Panc1 (cell line): Measurements from ENCODE around the gene DLG2. TPM values are rescaled to one million over a fixed set of nuclear protein-coding genes. Genes with fewer than 3 reads are reported as not detected.

ENCODE experiments used
- ATAC-seq: fragments of 200-7000 bp; cut with Tn5 transposase; 2 replicates; pipeline ENCODE4 v1.9.1; 2020; ENCODE audit warnings: mild to moderate bottlenecking, moderate library complexity
- BruUV-seq: library from RNA; stranded (reverse); fragments of 400-500 nt; replicated peaks from 2 replicates; lab custom pipeline; 2021; lab: Mats Ljungman, UMichigan
- CTCF ChIA-PET: fragments of 300-600 bp; sonication (Branson Sonifier 250); formaldehyde crosslinking; loops from one replicate; lab custom pipeline; 2022; ENCODE audit warnings: antibody characterized with exemption; lab: Charles Lee
- POLR2A ChIA-PET: fragments of 300-600 bp; sonication (Branson Sonifier 250); formaldehyde crosslinking; loops from one replicate; lab custom pipeline; 2022; ENCODE audit warnings: antibody characterized with exemption; lab: Charles Lee
- DNase-seq: peaks from one replicate; pipeline ENCODE4 v3.0.0-alpha.2; 2010; ENCODE audit warnings: low read depth, low spot score
- H3K27ac ChIP-seq: 2 replicates; pipeline ENCODE4 v1.5.1; 2011; ENCODE audit warnings: mild to moderate bottlenecking, low read length, inconsistent platforms
- H3K27me3 ChIP-seq: fragments of 200-500 bp; sonication (Bioruptor generic); 2 replicates; pipeline ENCODE4 v1.6.0; 2014; ENCODE audit warnings: low read length, inconsistent platforms; ENCODE audit not compliant: control insufficient read depth, insufficient read depth
- H3K36me3 ChIP-seq: fragments of 200-500 bp; sonication (Bioruptor generic); 2 replicates; pipeline ENCODE4 v1.5.1; 2014; ENCODE audit warnings: inconsistent platforms, mild to moderate bottlenecking, low read length, moderate library complexity; ENCODE audit not compliant: control insufficient read depth, insufficient read depth
- H3K4me1 ChIP-seq: 2 replicates; pipeline ENCODE4 v1.5.1; 2011; ENCODE audit warnings: inconsistent platforms, mild to moderate bottlenecking, low read length, moderate library complexity; ENCODE audit not compliant: control insufficient read depth, insufficient read depth
- H3K4me3 ChIP-seq, 2 experiments: 2 replicates each; pipeline ENCODE4 v1.5.1; 2011 to 2012; ENCODE audit warnings: low read depth in 2 of 2, low read length in 2 of 2, mild to moderate bottlenecking in 2 of 2, inconsistent platforms in 1 of 2, moderate library complexity in 1 of 2
- H3K9me3 ChIP-seq: fragments of 200-500 bp; sonication (Bioruptor generic); 2 replicates; pipeline ENCODE4 v1.5.1; 2014; ENCODE audit warnings: low read depth, mild to moderate bottlenecking, inconsistent platforms, low read length, moderate library complexity; ENCODE audit not compliant: control insufficient read depth, insufficient read depth
- POLR2AphosphoS5 ChIP-seq: IDR thresholded peaks from 2 replicates; pipeline ENCODE4 v1.6.1; 2012; ENCODE audit warnings: mild to moderate bottlenecking, low read depth, low read length, moderate library complexity
- SIN3A ChIP-seq: IDR thresholded peaks from 2 replicates; pipeline ENCODE4 v1.6.1; 2012; ENCODE audit warnings: low read depth, mild to moderate bottlenecking, low read length, moderate library complexity, borderline replicate concordance; ENCODE audit not compliant: insufficient read depth
- TCF7L2 ChIP-seq: IDR thresholded peaks from 2 replicates; pipeline ENCODE4 v1.6.1; 2011; ENCODE audit warnings: mild to moderate bottlenecking, low read depth, low read length, inconsistent platforms
- in situ Hi-C: cut with HindIII; loops from 2 replicates; pipeline ENCODE4 v1.10.0; 2016; ENCODE audit warnings: low sequenced_read_pairs, low pct_unique_long_range_greater_than_20kb
- intact Hi-C: fragments of 100-400 bp; cut with micrococcal nuclease; formaldehyde crosslinking; loops from one replicate; pipeline ENCODE4 v1.10.0; 2022; ENCODE audit not compliant: unreplicated experiment
- total RNA-seq: library from RNA; stranded (reverse); gene quantifications from one replicate; pipeline ENCODE4 v1.2.1, GENCODE V29; 2021; ENCODE audit not compliant: unreplicated experiment
- TF ChIP-seq, protein P1 (sequence below), 2 experiments: IDR thresholded peaks; 2 replicates each; pipeline ENCODE4 v1.6.1; 2011 to 2012; ENCODE audit warnings: low read depth in 2 of 2, control low read depth in 1 of 2, low read length in 1 of 2, mild to moderate bottlenecking in 1 of 2, moderate library complexity in 1 of 2; ENCODE audit not compliant: insufficient read depth in 1 of 2
- TF ChIP-seq, protein P2 (sequence below): fragments of 450-650 bp; IDR thresholded peaks from 2 replicates; pipeline ENCODE4 v1.5.1; 2017; ENCODE audit warnings: mild to moderate bottlenecking

Gene DLG2
- total RNA-seq, 1 experiment from 2014 or later: 4.2 TPM

DNA sequence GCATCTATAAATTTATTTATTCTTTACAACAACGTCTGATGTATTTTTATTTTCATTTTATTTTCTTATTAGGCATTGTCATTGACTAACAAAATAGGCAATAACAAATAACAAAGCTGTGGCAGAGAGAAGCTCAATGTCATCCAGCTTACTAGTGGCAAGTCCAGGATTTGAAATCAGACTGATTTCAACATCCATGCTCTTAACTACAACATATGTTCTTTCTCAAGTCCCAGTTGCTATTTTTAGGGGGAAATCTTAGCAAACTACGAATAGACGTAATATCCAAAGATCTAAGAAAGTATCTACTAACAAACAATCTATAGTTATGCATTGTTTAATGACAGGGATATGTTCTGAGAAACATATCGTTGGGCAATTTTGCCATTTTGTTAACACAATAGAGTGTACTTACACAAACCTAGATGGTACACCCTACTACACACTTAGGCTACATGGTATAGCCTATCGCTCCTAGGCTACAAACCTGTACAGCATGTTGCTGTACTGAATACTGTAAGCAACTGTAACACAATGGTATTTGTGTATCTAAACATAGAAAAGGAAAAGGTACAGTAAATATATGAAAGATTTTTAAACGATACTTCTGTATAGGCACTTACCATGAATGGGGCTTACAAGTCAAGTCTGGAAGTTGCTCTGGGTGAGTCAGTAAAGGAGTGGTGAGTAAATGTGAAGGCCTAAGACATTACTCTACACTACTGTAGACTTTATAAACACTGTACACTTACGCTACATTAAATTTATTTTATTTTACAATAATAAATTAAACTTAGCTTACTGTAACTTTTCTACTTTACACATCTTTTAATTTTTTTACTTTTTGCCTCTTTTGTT lies 151.3 kb downstream of the DLG2 start:
- Histone ChIP-seq H3K4me3 (no peak overlapping the region), H3K9me3 (no peaks in the 10 kb centered on the region; the same call in 1 of the 2 replicates), H3K36me3 (no peaks in the 10 kb centered on the region), H3K27ac (no peak overlapping the region), H3K4me1 (no peaks in the 10 kb centered on the region), H3K27me3 (no peaks in the 10 kb centered on the region)
- ChIA-PET CTCF (no interaction called here), POLR2A (interaction anchor here (0.6 kb wide), 1 partner anchor 801 kb away, joined by 3 read pairs; no protein-coding TSS in a partner anchor)
- ATAC-seq (no peak), DNase-seq (no peak)
- intact Hi-C loops: no loop called here
- no peak for TF ChIP-seq SIN3A
- TF ChIP-seq TCF7L2: no peak
- TF ChIP-seq, protein P1, sequence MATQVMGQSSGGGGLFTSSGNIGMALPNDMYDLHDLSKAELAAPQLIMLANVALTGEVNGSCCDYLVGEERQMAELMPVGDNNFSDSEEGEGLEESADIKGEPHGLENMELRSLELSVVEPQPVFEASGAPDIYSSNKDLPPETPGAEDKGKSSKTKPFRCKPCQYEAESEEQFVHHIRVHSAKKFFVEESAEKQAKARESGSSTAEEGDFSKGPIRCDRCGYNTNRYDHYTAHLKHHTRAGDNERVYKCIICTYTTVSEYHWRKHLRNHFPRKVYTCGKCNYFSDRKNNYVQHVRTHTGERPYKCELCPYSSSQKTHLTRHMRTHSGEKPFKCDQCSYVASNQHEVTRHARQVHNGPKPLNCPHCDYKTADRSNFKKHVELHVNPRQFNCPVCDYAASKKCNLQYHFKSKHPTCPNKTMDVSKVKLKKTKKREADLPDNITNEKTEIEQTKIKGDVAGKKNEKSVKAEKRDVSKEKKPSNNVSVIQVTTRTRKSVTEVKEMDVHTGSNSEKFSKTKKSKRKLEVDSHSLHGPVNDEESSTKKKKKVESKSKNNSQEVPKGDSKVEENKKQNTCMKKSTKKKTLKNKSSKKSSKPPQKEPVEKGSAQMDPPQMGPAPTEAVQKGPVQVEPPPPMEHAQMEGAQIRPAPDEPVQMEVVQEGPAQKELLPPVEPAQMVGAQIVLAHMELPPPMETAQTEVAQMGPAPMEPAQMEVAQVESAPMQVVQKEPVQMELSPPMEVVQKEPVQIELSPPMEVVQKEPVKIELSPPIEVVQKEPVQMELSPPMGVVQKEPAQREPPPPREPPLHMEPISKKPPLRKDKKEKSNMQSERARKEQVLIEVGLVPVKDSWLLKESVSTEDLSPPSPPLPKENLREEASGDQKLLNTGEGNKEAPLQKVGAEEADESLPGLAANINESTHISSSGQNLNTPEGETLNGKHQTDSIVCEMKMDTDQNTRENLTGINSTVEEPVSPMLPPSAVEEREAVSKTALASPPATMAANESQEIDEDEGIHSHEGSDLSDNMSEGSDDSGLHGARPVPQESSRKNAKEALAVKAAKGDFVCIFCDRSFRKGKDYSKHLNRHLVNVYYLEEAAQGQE (IDR thresholded peaks at IDR 0.05; ENCODE audit: insufficient read depth in 1 of 2, low read depth in 2 of 2, low read length in 1 of 2): no peak
- TF ChIP-seq, protein P2, sequence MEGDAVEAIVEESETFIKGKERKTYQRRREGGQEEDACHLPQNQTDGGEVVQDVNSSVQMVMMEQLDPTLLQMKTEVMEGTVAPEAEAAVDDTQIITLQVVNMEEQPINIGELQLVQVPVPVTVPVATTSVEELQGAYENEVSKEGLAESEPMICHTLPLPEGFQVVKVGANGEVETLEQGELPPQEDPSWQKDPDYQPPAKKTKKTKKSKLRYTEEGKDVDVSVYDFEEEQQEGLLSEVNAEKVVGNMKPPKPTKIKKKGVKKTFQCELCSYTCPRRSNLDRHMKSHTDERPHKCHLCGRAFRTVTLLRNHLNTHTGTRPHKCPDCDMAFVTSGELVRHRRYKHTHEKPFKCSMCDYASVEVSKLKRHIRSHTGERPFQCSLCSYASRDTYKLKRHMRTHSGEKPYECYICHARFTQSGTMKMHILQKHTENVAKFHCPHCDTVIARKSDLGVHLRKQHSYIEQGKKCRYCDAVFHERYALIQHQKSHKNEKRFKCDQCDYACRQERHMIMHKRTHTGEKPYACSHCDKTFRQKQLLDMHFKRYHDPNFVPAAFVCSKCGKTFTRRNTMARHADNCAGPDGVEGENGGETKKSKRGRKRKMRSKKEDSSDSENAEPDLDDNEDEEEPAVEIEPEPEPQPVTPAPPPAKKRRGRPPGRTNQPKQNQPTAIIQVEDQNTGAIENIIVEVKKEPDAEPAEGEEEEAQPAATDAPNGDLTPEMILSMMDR: no peak
- TF ChIP-seq POLR2AphosphoS5: no peak
- BruUV-seq: no TSS peak
- in situ Hi-C loops: no loop called here

DNA sequence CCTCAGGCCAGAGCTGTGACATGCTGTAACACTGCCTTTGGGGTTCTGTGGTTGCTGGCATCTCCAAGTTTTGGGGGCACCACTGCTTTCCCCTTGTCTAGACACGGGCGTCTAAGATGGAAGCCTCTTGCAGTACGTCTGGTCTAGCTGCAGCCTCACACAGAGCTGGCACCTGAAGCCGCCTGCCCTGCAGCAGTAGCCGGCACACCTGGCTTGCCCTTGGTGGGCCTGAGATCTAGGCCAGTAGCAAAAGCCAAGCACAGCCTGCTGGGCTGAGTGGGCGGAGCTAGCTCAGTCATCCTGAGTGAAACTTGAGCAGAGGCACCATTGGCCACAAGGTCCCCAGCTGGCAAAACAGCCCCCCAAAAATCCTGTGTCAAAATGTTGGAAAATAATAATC lies 154.2 kb downstream of the DLG2 start:
- TF ChIP-seq POLR2AphosphoS5 (no peak), SIN3A (no peak), TCF7L2 (no peak)
- TF ChIP-seq, protein P2: no peak
- TF ChIP-seq, protein P1 (IDR thresholded peaks at IDR 0.05; ENCODE audit: insufficient read depth in 1 of 2, low read depth in 2 of 2, low read length in 1 of 2): no peak
- no peaks in the 10 kb centered on the region; the same call in 1 of the 2 replicates for H3K9me3 ChIP-seq
- H3K4me3 ChIP-seq: no peak overlapping the region
- ATAC-seq: no peak
- in situ Hi-C loops: no loop called here
- ChIA-PET CTCF (interaction anchor here (0.7 kb wide), 1 partner anchor 113 kb away, joined by 3 read pairs; no protein-coding TSS in a partner anchor), POLR2A (no interaction called here)
- no peak overlapping the region for H3K27ac ChIP-seq
- no peak for DNase-seq
- intact Hi-C loops: no loop called here
- no peaks in the 10 kb centered on the region for H3K27me3 ChIP-seq
- no peaks in the 10 kb centered on the region for H3K36me3 ChIP-seq
- BruUV-seq: no TSS peak
- H3K4me1 ChIP-seq: no peaks in the 10 kb centered on the region
